GM12801 (cell line): ENCODE measurements around the gene IL17RA.

Experiments used
- CTCF ChIP-seq: IDR thresholded peaks from one replicate; pipeline ENCODE4 v1.5.1; 2011; ENCODE audit warnings: control low read depth; ENCODE audit not compliant: insufficient read length; ENCODE audit errors: extremely low read depth

The IL17RA gene

GRCh38 chr22:17135153-17135760 lies 50.5 kb downstream of the IL17RA start:
- no peak for TF ChIP-seq CTCF

GRCh38 chr22:17137170-17137569 lies 52.4 kb downstream of the IL17RA start:
- no peak for TF ChIP-seq CTCF

- TF ChIP-seq CTCF, result no peak
Measured at GRCh38 chr22:17137861-17138425, 53.1 kb downstream of the IL17RA start.

GRCh38 chr22:17138513-17138912 lies 53.7 kb downstream of the IL17RA start:
- TF ChIP-seq CTCF, result no peak

GRCh38 chr22:17140022-17140421 lies 55.2 kb downstream of the IL17RA start:
- no peak for TF ChIP-seq CTCF

GRCh38 chr22:17140826-17141766 lies 56.3 kb downstream of the IL17RA start:
- TF ChIP-seq CTCF, result no peak

- no peak for TF ChIP-seq CTCF
Measured at GRCh38 chr22:17143101-17143500, 58.3 kb downstream of the IL17RA start.
